ENCODE data around the gene MACROD2. TPM values are rescaled to one million over a fixed set of nuclear protein-coding genes. Genes with fewer than 3 reads are reported as not detected.
A peak's percentile ranks its signal among the peaks of the same experiment; 100 is the strongest.

Gene MACROD2
- total RNA-seq, 6 experiments from 2014 or later: 0.05 to 0.57 (median 0.11) TPM; not detected in 1

DNA sequence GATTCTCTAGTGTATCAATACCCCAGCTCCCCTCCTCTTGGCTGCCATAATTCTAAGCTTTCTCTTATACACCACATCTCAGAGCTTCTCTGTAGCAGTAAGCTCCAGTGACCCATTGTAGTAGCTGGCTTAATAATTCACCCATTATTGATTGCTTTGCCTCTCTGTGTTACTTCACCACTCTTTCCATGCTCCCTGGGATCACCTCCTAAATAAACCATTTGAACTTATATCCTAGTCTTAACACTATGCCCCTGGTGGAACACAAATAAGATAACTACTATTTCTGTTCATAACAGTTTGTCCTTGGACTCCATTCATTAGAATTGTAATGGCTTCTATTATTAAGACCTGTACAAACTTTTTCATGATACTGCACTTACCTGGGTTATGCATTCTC lies 1819.0 kb downstream of the MACROD2 start:
- TF ChIP-seq, protein P1, sequence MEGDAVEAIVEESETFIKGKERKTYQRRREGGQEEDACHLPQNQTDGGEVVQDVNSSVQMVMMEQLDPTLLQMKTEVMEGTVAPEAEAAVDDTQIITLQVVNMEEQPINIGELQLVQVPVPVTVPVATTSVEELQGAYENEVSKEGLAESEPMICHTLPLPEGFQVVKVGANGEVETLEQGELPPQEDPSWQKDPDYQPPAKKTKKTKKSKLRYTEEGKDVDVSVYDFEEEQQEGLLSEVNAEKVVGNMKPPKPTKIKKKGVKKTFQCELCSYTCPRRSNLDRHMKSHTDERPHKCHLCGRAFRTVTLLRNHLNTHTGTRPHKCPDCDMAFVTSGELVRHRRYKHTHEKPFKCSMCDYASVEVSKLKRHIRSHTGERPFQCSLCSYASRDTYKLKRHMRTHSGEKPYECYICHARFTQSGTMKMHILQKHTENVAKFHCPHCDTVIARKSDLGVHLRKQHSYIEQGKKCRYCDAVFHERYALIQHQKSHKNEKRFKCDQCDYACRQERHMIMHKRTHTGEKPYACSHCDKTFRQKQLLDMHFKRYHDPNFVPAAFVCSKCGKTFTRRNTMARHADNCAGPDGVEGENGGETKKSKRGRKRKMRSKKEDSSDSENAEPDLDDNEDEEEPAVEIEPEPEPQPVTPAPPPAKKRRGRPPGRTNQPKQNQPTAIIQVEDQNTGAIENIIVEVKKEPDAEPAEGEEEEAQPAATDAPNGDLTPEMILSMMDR (IDR thresholded peaks at IDR 0.05): no peak

DNA sequence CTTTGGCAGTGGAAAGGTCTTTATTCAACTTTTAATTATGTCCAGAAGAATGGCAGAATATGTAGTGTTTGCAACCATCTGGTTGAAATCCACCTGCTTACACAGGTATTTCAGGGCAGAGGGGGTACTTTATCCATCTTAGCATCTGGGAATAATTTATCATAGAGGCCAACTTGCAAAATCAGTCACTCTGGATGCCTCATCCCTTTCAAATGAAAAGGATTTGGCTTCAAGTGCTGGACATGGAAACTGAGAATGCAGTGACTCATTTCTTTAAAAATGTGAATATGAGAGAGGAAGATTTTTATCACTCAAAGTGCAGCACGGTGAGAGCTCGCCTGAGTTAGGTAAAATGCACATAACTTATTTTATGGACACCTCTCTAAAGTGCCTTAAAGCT lies 1819.6 kb downstream of the MACROD2 start:
- H3K36me3 Mint-ChIP-seq (ENCODE audit: low read depth): no peaks in the 10 kb centered on the region
- H3K27ac Mint-ChIP-seq: no peak overlapping the region
- DNase-seq: peak; percentile 4
- no peaks in the 10 kb centered on the region for H3K27me3 Mint-ChIP-seq (ENCODE audit: insufficient read depth)
- peaks cover 16% of the 10 kb centered on the region for H3K9me3 Mint-ChIP-seq
- no peaks in the 10 kb centered on the region; the same call in 1 of the 2 replicates for H3K4me1 Mint-ChIP-seq (ENCODE audit: low read depth)
- TF ChIP-seq, protein P1 (IDR thresholded peaks at IDR 0.05): no peak
- no peak overlapping the region for H3K4me3 Mint-ChIP-seq

More for the DNA sequence above, 1819.0 kb downstream of the MACROD2 start:
- no peak overlapping the region for H3K4me3 Mint-ChIP-seq
- no peaks in the 10 kb centered on the region for H3K27me3 Mint-ChIP-seq (ENCODE audit: insufficient read depth)
- H3K36me3 Mint-ChIP-seq (ENCODE audit: low read depth): no peaks in the 10 kb centered on the region
- H3K9me3 Mint-ChIP-seq: peaks cover 16% of the 10 kb centered on the region
- DNase-seq: no peak
- no peaks in the 10 kb centered on the region; the same call in 1 of the 2 replicates for H3K4me1 Mint-ChIP-seq (ENCODE audit: low read depth)
- no peak overlapping the region for H3K27ac Mint-ChIP-seq

DNA sequence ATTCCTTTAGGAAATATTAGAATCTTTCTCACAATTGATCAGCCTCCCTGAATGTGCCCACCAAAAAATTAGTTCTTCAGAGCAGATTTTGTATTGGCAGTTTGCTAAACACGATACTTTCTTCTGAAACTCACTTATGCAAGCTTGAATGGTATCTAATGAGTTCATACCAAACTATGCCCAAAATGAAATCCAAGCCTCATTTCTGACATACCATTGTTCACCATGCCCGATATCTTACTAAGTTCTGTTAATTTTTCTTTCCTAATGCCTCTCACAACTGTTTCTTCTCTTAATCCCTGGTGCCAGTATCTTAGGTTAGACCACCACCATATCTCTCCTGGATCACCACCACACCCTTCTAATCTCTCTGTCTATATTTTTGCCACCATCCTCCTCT lies 1822.0 kb downstream of the MACROD2 start:
- no peak overlapping the region for H3K27ac Mint-ChIP-seq
- H3K36me3 Mint-ChIP-seq (ENCODE audit: low read depth): no peaks in the 10 kb centered on the region
- no peaks in the 10 kb centered on the region for H3K27me3 Mint-ChIP-seq (ENCODE audit: insufficient read depth)

DNA sequence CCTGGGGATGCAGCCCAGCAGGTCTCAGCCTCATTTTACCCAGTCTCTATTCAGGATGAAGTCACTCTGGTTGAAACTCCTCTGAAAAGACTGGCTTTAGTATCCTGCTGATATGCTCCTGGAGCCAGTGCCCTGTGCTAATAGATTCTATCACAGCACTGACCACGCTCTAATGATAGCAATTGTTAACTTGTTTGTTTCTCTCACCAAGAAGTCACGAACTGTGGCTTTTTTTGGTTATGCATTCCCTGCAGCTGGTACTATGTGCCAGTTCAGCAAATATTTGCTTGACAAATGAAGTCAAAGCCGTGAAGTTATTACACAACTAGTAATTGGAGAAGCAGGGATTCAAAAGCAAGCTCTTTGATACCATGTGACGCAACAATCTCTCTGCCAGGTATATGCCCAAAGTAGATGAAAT lies 1823.3 kb downstream of the MACROD2 start:
- no peaks in the 10 kb centered on the region for H3K27me3 Mint-ChIP-seq (ENCODE audit: insufficient read depth)
- H3K9me3 Mint-ChIP-seq: peaks cover 16% of the 10 kb centered on the region; the same call in 1 of the 2 replicates
- H3K4me3 Mint-ChIP-seq: no peak overlapping the region
- DNase-seq: no peak
- H3K36me3 Mint-ChIP-seq (ENCODE audit: low read depth): no peaks in the 10 kb centered on the region
- TF ChIP-seq, protein P1 (IDR thresholded peaks at IDR 0.05): no peak
- H3K27ac Mint-ChIP-seq: no peak overlapping the region
- no peaks in the 10 kb centered on the region; the same call in 1 of the 2 replicates for H3K4me1 Mint-ChIP-seq (ENCODE audit: low read depth)

More for the DNA sequence above, 1822.0 kb downstream of the MACROD2 start:
- Mint-ChIP-seq H3K9me3 (peaks cover 16% of the 10 kb centered on the region), H3K4me3 (no peak overlapping the region), H3K4me1 (ENCODE audit: low read depth) (no peaks in the 10 kb centered on the region; the same call in 1 of the 2 replicates)
- TF ChIP-seq, protein P1 (IDR thresholded peaks at IDR 0.05): no peak
- no peak for DNase-seq

DNA sequence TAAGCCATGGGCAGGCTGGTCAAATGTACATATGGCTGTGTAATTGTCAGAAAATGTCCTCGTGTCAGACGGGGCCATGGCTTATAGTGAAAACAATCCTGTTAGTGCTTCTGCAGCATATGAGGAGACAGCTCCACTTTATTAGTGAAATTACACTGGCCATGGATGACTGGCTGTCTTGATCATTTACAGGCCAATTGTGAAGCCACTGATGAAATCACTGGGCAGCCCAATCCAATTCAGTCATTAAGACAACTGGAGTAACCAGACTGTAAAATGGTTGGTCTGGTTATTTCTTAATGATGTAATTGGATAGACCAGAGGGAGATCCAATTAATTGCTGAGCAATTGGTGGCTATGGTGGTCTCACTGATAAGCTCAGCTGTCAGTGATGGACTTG lies 1828.4 kb downstream of the MACROD2 start:
- DNase-seq: no peak
- Mint-ChIP-seq H3K27me3 (ENCODE audit: insufficient read depth) (no peaks in the 10 kb centered on the region), H3K4me1 (ENCODE audit: low read depth) (no peaks in the 10 kb centered on the region), H3K36me3 (ENCODE audit: low read depth) (no peaks in the 10 kb centered on the region), H3K9me3 (peaks cover 2% of the 10 kb centered on the region; the same call in 1 of the 2 replicates), H3K4me3 (no peak overlapping the region), H3K27ac (no peak overlapping the region)
- TF ChIP-seq, protein P1 (IDR thresholded peaks at IDR 0.05): no peak
